WI38 (cell line): ENCODE data around the gene DACH1.

Source experiments
- H3K4me3 ChIP-seq: 2 replicates; pipeline ENCODE4 v1.5.1; 2011; ENCODE audit warnings: low read depth, mild to moderate bottlenecking, control low read depth, low read length
- TF ChIP-seq, protein P1 (sequence below): IDR thresholded peaks from 2 replicates; pipeline ENCODE4 v1.5.1; 2012; ENCODE audit warnings: low read depth, mild to moderate bottlenecking, control low read depth, low read length

DACH1 gene

DNA sequence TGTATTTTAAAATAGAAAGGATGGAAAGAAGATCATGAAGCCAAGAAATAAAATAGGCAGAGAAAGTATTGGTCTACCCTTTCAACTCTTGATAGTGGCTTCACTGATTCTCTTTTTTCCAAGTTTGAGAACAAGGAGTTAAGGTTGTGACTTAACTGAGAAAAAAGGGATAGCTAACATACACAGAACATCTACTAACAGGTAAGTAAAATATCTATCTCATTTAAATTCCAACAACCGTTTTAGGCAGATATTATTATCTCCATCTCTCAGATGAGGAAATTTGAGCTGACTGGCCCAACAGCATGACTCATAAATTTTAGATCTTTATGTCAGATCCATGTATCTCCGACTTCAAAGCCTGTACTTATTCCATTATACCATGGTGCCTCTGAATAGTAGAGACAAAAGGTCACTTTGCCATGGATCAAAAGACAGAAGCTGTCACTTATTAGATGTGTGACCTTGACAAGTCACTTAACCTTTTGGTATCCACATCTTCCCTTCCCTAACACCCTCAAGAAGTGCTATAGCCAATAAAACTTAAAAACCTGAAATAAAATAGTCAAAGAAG lies 152.1 kb downstream of the DACH1 start:
- TF ChIP-seq, protein P1, sequence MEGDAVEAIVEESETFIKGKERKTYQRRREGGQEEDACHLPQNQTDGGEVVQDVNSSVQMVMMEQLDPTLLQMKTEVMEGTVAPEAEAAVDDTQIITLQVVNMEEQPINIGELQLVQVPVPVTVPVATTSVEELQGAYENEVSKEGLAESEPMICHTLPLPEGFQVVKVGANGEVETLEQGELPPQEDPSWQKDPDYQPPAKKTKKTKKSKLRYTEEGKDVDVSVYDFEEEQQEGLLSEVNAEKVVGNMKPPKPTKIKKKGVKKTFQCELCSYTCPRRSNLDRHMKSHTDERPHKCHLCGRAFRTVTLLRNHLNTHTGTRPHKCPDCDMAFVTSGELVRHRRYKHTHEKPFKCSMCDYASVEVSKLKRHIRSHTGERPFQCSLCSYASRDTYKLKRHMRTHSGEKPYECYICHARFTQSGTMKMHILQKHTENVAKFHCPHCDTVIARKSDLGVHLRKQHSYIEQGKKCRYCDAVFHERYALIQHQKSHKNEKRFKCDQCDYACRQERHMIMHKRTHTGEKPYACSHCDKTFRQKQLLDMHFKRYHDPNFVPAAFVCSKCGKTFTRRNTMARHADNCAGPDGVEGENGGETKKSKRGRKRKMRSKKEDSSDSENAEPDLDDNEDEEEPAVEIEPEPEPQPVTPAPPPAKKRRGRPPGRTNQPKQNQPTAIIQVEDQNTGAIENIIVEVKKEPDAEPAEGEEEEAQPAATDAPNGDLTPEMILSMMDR = no peak
- H3K4me3 ChIP-seq = no peak overlapping the region

DNA sequence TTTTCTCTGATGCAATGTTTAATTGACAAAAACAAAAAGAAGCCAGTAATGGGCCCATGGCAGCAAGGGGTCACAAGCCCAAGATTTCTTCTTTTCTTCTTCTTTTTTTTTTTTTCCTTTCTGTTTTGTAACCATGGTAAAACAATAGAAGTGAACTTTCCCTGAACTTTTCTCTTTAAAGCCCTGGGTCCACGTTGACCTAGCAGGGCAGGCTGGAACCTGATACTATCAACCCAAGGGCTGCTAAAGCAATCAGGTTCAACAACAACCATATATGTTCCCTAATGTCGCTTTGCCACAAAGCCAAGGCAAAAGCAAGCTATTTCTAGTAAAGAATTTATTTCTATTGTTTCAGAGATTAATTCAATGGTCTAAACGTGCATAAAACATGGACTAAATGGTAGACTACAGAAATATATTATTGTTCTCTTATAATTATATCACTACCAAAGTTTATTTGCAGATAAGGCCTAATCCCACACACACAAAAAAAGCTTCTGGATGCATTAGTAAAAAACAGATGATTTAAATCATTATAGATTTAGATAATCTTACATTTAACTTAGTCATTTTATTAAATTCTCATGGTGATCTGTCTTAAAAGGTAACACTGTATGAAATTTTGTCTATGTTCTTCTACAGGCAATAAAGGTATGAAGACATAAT lies 153.9 kb downstream of the DACH1 start:
- TF ChIP-seq, protein P1 = no peak
- H3K4me3 ChIP-seq = no peak overlapping the region

DNA sequence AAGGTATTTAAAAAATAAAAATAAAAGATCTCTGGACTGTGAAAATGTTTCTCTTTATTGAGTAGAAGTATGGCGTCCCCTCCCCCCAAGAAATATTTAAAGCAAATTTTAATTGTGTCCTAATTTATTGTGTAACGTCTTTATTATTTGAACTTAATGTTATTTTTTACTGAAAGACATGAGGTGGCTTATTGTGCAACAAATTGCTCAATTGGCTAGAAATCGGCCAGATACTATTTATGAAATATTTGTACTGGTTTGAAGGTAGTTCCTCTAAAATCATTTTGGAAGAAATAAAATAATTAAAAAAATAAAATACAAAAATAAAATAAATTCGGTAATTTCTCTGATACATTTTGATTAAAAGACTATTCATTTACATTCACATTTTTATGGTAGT lies 162.3 kb downstream of the DACH1 start:
- no peak overlapping the region for H3K4me3 ChIP-seq
- TF ChIP-seq, protein P1 = no peak

DNA sequence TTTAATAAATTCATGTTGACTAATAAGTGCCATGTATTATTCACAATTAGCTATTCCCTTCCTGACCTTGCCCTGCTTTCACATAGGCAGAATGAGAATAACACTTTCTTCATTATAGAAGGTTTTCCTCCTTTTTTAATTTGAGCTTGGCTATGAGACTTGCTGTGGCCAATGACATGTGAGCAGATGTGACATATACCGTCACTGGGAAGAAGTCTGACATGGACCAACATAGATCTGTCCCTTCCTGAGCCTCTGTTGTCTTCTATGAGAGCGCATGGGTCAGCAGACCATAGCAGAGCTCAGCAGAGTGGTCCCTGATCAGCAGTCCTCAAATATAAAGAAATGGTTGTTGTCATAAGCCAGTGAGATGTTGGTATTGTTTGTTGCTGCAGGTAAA lies 163.9 kb downstream of the DACH1 start:
- TF ChIP-seq, protein P1 = no peak
- H3K4me3 ChIP-seq = no peak overlapping the region

DNA sequence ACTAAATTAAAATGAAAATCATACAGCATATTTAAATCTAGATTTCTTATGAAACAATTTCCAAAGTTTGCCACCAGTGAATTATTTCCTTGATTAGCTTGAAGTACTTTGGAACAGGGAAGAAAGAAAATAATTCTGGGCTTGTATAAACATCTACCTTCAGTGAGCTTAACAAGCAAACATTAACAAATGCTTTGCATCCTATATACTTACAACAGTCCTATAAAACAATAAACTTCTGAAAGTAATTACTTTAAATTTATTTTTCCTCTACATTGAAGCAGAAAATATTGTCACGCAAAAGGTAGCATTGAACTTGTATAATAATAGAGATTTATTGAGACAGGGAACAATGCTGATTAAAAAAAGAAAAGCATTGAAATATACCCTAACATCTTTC lies 164.8 kb downstream of the DACH1 start:
- TF ChIP-seq, protein P1 = no peak
- H3K4me3 ChIP-seq = no peak overlapping the region

DNA sequence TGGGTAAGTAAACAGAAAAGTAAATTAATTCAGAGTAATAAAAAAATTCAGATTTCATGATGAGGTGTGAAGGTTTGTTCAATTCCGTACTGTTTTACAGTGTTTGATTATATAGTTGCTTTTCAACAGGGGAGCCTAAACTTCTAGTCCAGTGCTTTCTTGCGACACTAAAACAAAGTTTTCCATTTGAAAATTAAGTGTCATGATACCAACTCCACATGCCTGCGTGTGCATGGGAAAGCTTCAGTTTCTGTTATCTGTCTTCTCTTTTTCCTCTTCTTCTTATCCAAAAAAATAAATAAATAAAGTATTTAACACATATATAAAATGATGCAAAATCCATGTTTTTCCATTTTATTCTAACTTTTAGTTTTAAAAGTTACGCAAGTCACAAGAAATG lies 165.3 kb downstream of the DACH1 start:
- no peak overlapping the region for H3K4me3 ChIP-seq
- TF ChIP-seq, protein P1 = no peak

DNA sequence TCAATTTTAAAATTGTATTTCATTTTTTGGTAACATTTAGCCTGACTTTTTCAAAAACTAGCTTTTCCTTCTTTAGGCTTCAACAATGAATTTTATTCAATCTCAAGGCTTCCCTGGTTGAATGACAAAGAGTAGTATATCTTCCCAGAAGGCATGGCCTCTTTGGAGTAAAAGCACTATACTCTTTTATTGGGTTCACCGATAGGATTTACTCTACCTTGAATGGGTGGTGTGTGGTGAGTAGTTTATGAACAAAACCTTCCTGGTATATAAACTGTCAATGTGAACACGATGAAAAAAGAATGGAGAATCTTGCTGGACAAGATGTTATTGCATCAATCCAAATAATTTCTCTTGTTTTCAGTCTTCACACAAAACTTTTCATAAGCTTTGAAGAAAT lies 167.7 kb downstream of the DACH1 start:
- TF ChIP-seq, protein P1 = no peak

More for the DNA sequence above, 167.7 kb downstream of the DACH1 start:
- H3K4me3 ChIP-seq = no peak overlapping the region
